NCI-H345 (cell line): ENCODE data around the gene APOC1.
"Not testable (repeated sequence)": the region's sequence is repeated elsewhere in the genome, so short reads cannot be mapped to it uniquely, and the experiment has no call there.

ENCODE experiments used
- DNase-seq: peaks from one replicate; lab custom pipeline; 2025; lab: John Stamatoyannopoulos, UW

The APOC1 gene

GRCh38 chr19:44912854-44913253, 1.6 kb upstream of the APOC1 start:
- no peak for DNase-seq

DNA sequence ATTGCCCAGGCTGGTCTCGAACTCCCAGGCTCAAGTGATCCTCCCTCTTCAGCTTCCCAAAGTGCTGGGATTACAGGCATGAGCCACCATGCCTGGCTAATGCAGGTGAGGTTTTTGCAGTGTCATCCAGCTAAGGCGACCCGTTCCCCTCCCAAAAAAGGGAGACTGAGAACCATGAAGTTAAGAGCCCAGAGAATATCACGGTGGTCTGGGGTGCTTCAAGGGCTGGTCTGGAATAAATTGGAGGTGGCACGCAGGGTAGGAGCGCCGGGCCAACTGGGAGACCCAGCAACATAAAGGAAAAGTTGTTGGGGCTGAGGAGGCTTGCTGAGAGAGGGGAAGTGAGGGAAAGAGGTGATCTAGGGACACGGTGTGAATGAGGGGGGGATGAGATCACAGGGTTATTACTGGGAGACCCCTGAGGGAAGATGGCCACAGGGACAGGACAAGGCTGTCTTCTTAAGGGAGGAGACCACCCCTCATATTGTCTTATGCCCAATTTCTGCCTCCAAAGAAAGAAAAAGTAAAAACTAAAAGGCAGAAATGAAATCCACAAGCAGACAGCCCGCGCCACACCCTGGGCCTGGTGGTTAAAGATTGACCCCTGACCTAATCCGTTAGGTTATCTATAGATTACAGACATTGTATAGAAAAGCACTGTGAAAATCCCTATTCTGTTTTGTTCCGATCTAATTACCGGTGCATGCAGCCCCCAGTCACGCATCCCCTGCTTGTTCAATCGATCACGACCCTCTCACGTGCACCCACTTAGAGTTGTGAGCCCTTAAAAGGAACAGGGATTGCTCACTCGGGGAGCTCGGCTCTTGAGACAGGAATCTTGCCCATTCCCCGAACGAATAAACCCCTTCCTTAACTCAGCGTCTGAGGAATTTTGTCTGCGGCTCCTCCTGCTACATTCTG, 636 bp upstream of the APOC1 start:
- DNase-seq: not testable (repeated sequence)

- no peak for DNase-seq
Observed at GRCh38 chr19:44924243-44924725, 9.9 kb downstream of the APOC1 start.

DNA sequence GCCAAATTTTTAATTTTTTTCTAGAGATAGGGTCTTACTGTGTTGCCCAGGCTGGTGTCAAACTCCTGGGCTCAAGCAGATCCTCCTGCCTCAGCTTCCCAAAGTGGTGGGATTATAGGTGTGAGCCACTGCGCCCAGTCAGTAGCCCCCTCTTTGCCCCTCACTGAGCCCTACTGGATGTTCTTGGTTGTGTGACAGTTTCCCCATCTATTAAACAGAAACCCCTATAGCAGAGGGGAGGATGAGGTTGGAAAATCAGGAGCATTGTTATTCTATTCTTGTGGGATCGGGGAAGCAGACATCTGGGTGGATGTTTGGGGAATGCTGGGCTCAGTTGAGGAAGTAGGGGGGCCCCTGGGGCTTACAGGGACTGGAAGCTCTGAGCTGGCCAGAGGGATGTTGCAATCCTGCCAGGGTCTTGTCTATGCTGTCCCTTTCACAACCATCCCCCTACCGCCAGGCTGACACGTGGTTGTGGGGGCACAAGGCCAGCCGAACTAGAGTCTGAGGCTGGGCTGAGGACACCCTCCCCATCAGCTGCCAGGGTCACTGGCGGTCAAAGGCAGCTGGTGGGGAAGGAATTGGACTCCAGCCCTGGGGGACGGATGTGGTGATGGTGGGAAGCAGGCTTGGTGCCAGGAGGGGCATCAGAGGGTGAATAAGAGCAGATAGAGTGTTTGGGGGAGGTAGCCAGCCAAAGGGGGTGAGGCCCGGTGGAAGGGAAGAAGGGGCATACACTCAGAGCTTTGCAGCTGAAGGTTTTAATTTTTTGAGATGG, 10.9 kb downstream of the APOC1 start:
- DNase-seq: no peak

DNA sequence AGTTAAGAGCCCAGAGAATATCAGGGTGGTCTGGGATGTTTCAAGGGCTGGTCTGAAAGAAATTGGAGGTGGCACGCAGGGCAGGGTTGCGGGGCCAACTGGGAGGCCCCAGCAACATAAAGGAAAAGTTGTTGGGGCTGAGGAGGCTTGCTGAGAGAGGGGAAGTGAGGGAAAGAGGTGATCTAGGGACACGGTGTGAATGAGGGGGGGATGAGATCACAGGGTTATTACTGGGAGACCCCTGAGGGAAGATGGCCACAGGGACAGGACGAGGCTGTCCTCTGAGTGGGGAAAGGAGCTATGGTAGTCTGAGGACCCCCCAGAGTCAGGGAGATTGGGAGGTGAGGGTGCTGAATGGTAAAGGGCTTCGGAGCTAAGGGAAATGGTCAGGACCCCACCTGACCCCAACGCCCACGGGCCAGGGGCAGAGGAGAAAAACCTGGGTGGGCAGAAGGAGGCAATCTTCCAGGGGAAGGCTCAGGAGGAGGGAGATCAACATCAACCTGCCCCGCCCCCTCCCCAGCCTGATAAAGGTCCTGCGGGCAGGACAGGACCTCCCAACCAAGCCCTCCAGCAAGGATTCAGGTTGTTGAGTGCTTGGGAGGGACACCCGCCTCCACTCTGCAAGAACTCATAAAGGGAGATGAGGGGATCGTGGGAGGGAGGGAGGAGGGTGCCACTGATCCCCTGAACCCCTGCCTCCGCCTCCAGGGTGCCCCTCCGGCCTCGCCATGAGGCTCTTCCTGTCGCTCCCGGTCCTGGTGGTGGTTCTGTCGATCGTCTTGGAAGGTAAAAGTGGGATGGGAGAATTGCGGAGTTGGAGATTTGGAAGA, 12.1 kb downstream of the APOC1 start:
- not testable (repeated sequence) for DNase-seq

- DNase-seq: no peak
Observed at GRCh38 chr19:44927746-44928145, 13.3 kb downstream of the APOC1 start.

- DNase-seq: no peak
Observed at GRCh38 chr19:44930088-44930487, 15.7 kb downstream of the APOC1 start.

- no peak for DNase-seq
Observed at GRCh38 chr19:44931541-44931940, 17.1 kb downstream of the APOC1 start.

- DNase-seq: no peak
Observed at GRCh38 chr19:44939668-44940067, 25.3 kb downstream of the APOC1 start.

- no peak for DNase-seq
Observed at GRCh38 chr19:44942067-44942571, 27.7 kb downstream of the APOC1 start, which contains the start of gene APOC4. Gene APOC4, plus strand, starts transcription at chr19:44942237. Its CDS starts 41 bp downstream, at chr19:44942278.

DNA sequence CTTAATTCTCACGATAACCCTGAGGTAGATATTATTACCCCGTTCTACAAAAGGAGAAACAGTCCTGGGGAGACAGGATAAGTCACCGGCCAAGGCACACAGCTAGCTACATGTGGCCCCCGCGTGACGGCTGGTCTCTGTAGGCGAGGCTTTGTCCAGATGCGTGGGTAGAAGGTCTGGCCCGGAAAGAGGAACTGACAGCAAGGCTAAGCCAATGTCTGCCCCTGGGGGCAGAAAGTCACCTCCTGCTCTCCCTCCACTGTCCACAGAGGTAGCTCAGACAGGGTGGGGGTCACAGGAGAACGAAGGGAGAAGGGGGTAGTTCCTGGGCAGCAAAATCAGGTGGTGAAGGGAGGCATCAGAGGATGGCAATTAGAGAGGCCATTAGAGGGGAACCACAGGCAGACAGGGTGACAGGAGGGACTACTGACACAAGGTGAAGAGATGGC, 29.4 kb downstream of the APOC1 start:
- no peak for DNase-seq

- no peak for DNase-seq
Observed at GRCh38 chr19:44947041-44947581, 32.7 kb downstream of the APOC1 start.

GRCh38 chr19:44948237-44948636, 33.8 kb downstream of the APOC1 start:
- no peak for DNase-seq

GRCh38 chr19:44948763-44949374, 34.5 kb downstream of the APOC1 start:
- DNase-seq: no peak

- DNase-seq: no peak
Observed at GRCh38 chr19:44949550-44949949, 35.1 kb downstream of the APOC1 start.

DNA sequence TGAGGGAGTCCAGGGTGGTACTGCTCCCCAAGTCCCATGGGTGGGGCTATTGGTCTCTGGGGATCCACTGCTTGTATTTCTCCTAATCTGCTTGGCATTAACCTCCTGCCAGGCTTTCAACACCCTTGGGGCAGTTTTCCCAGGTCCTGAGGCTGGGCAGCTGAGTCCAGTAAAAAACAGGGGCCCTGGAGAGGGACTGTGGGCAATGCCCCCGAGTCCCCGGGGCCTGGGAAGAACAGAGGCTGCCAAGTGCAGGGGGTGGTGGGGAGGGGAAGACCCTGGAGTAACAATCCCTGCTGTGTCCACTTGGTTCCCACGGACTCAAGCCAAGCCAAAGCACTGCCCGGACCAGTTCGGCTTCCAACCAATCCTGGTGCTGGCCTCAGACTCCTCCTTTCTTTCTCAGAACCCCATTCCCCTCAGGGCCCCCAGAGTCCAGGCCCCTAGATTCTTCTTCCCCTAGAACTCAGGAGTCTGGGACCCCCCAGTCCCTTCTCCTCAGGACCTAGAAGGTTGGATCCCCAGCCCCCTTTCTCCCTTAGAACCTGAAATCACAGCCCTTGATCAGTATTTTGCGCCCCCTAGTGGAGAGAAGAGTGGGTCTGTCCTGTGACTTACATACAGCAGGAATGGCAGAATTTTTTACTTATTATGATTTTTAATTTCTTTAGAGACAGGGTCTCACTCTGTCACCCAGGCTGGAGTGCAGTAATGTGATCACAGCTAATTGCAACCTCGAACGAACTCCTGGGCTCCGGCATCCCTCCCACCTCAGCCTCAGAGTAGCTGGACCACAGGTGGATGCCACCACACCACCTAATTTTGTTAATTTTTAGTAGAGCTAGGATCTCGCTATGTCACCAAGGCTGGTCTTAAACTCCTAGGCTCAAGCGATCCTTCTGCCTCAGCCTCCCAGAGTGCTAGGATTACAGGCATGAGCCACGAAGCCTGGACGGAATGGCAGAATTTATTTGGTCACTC, 37.1 kb downstream of the APOC1 start:
- peak; percentile 52 for DNase-seq

GRCh38 chr19:44954278-44954648, 39.9 kb downstream of the APOC1 start:
- no peak for DNase-seq

DNA sequence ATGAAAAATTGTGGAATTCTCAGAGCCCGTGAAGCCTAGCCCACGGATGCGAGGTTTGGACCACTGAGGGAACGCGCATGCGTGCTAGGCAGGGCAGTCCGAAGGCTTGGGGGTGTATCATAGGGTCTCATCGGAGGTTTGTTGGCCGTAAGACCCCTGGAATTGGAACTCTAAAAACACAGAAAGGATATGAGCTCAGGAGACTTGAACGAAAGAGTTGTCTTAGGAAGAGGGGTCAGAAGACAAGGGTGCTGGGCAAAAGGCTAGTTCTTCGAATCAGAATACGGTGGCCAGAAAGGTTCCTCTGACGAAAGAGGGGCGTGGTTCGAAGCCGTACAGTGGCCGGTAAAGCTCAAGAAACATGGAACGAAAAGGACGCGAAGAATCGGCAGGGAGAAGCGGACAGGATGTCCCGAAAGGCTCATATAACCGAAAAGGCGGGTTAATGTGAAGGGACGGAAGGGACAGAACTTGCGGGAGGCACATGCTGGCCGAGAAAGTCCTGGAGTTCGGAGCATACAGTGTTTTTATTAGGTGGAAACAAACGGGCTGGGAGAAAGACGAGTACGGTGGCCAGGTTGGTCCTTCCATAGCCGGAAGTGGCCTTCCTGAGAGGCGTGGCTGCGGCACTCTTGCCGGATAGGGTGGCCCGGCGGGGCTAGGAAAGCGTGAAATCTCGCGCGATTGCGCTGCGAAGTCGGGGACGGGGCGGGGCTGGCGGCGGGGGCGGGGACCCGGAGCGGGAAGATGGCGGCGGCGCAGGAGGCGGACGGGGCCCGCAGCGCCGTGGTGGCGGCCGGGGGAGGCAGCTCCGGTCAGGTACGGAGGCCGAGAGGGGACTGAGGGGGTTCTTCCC, 40.5 kb downstream of the APOC1 start, which contains the start of gene CLPTM1:
Gene CLPTM1, plus strand, starts transcription at position 732 of the 856 bp plus-strand sequence. Its CDS starts 16 bp downstream, at position 748.
- peak; percentile 95 for DNase-seq
